ENCODE measurements around the gene GOT2. TPM values are rescaled to one million over a fixed set of nuclear protein-coding genes. Genes with fewer than 3 reads are reported as not detected.
A peak's percentile ranks its signal among the peaks of the same experiment; 100 is the strongest.

Gene GOT2
- total RNA-seq, 1 donor from 2014 or later, result 50.7 TPM

DNA sequence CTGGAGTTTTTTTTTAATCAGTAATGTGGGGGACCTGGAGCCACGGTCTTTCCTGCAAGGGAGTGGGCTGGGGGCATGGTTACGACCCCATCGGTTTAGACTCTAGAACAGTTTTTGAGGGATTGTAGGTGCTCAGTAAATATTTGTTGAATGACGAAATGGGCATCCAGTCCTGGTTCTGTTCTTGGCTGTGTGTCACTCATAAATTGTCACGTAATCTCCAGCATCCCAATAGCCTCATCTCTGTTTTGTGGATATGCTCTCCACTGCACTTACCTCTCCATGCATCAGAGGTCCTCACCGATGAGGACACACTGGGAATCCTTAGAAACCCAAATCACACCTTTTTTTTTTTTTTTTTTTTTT lies 49.0 kb downstream of the GOT2 start:
- TF ChIP-seq, protein P1, sequence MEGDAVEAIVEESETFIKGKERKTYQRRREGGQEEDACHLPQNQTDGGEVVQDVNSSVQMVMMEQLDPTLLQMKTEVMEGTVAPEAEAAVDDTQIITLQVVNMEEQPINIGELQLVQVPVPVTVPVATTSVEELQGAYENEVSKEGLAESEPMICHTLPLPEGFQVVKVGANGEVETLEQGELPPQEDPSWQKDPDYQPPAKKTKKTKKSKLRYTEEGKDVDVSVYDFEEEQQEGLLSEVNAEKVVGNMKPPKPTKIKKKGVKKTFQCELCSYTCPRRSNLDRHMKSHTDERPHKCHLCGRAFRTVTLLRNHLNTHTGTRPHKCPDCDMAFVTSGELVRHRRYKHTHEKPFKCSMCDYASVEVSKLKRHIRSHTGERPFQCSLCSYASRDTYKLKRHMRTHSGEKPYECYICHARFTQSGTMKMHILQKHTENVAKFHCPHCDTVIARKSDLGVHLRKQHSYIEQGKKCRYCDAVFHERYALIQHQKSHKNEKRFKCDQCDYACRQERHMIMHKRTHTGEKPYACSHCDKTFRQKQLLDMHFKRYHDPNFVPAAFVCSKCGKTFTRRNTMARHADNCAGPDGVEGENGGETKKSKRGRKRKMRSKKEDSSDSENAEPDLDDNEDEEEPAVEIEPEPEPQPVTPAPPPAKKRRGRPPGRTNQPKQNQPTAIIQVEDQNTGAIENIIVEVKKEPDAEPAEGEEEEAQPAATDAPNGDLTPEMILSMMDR (IDR thresholded peaks at IDR 0.05), result no peak
- Histone ChIP-seq H3K36me3 (no peaks in the 10 kb centered on the region), H3K4me1 (peaks cover 21% of the 10 kb centered on the region), H3K27ac (no peak overlapping the region), H3K9me3 (no peaks in the 10 kb centered on the region), H3K27me3 (ENCODE audit: low read depth) (no peaks in the 10 kb centered on the region), H3K4me3 (peak overlapping the region; percentile 88)
- DNase-seq (no peak), ATAC-seq (no peak)
- intact Hi-C loops (cut with DNase I), result no loop called here

DNA sequence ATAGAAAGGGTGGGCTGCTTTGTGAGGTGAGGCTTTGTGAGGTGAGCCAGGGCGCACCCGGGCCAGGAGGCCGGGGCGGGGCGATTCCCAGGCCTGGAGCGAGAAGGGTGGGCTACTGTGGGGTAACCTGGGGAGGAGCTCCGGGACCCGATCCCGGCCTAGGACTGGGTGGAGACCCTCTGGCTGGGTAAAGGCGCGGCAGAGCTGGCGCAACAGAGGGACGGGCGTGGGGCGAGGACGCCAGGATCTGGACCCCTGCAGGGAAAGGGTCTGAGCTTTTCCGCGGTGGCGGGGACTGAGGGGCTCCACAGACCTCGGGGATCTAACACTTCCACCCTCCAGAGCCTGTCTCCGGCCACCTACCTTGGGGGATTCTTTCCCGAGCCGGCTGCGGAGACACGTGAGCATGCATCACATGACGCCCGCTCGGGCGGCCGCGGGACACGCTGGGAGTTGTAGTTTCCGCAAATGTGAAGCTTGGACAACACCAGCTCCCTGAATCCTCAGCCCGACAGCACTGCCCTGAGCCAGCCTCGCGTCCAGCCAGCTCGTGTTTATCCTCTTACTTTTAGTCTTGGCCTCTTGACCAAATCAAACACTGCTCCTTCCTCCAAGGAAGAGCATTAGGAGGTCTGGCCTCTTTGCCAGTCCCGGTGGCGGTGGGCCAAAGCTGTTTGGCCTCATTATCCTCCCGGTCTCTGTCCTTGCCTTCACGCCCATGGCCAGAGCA lies 49.6 kb downstream of the GOT2 start, which contains the start of gene SLC38A7:
Gene SLC38A7, minus strand, starts transcription at position 417 of the 730 bp plus-strand sequence. CDS start 4,644 bp downstream, outside the sequence.
- H3K9me3 ChIP-seq, result no peaks in the 10 kb centered on the region
- H3K27me3 ChIP-seq (ENCODE audit: low read depth), result no peaks in the 10 kb centered on the region
- peak within 1 kb of the TSS; percentile 88 for H3K4me3 ChIP-seq
- peaks cover 21% of the 10 kb centered on the region for H3K4me1 ChIP-seq
- intact Hi-C loops (cut with DNase I), result no loop called here
- DNase-seq (peak; percentile 90), ATAC-seq (peak; percentile 92 to 97)
- peaks cover 3% of the 10 kb centered on the region for H3K36me3 ChIP-seq
- TF ChIP-seq, protein P1 (IDR thresholded peaks at IDR 0.05), result no peak
- peak within 1 kb of the TSS; percentile 72 for H3K27ac ChIP-seq

DNA sequence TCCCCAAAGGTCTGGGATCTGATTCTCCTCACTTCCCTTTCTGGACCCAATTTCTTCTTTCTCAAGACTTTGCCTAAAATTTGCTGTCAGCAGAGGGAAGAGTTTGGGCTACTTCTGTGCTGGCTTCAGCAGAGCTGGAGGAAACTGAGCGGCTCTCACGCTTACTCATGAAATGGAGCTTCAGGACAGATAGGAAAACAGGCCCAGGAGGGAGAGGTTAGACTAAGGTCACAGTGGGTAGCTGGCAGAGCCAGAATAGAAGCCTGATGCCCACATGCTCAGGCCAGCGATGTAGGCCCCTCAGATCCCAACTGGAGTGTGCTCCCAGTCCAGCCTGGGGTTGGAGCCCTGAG lies 50.1 kb downstream of the GOT2 start:
- Histone ChIP-seq H3K27ac (peak overlapping the region; percentile 72), H3K9me3 (no peaks in the 10 kb centered on the region), H3K27me3 (ENCODE audit: low read depth) (no peaks in the 10 kb centered on the region), H3K4me1 (peaks cover 21% of the 10 kb centered on the region), H3K4me3 (peak overlapping the region; percentile 88), H3K36me3 (peaks cover 8% of the 10 kb centered on the region)
- peak; percentile 33 to 49 for ATAC-seq
- DNase-seq, result no peak
- intact Hi-C loops (cut with DNase I), result no loop called here
- TF ChIP-seq, protein P1 (IDR thresholded peaks at IDR 0.05), result no peak

DNA sequence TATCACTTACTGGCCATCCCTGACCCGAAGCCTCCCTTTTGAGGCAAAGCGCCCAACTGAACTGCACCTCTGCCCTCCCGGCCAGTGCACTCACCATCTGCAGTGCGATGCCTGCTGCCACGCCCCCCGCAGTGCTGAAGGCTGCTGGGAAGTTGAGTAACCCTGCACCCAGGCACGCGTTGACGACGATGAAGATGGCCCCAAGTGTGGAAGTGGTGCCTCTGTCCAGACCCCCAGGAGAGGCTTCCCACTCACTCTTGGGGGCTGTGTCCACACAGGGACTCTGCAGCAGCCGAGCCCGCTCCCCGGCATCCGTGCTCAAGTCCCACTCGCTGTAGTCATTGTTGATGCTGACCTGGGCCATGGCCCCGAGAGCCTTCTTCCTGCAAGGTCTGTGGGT lies 54.4 kb downstream of the GOT2 start:
- TF ChIP-seq, protein P1 (IDR thresholded peaks at IDR 0.05), result no peak
- DNase-seq (no peak), ATAC-seq (no peak)
- no peak overlapping the region for H3K27ac ChIP-seq
- peaks cover 18% of the 10 kb centered on the region for H3K4me1 ChIP-seq
- no peak overlapping the region for H3K4me3 ChIP-seq
- intact Hi-C loops (cut with DNase I), result no loop called here
- H3K27me3 ChIP-seq (ENCODE audit: low read depth), result no peaks in the 10 kb centered on the region
- H3K36me3 ChIP-seq, result peaks cover 38% of the 10 kb centered on the region
- no peaks in the 10 kb centered on the region for H3K9me3 ChIP-seq

DNA sequence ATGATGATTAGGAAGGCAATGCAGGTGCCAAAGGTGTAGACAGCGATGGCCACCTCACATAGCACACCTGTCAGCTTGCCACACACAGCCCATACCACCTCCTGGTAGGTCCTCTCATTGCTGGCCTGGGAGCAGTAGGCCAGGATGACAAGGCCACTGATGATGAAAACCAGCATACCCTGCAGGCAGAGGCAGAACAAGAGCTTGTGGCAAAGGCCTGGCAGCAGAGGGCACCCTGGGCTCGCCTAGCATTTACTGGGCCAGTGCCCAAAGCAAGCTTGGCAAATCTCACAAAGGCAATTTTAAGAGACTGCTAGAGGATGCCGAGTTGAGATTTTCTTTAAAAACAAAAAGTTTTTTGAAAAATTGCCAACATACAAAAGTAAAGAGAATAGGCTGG lies 55.4 kb downstream of the GOT2 start:
- no peaks in the 10 kb centered on the region for H3K27me3 ChIP-seq (ENCODE audit: low read depth)
- DNase-seq (no peak), ATAC-seq (no peak)
- H3K9me3 ChIP-seq, result no peaks in the 10 kb centered on the region
- peaks cover 11% of the 10 kb centered on the region for H3K4me1 ChIP-seq
- no peak overlapping the region for H3K4me3 ChIP-seq
- no peak overlapping the region for H3K27ac ChIP-seq
- intact Hi-C loops (cut with DNase I), result no loop called here
- H3K36me3 ChIP-seq, result peaks cover 48% of the 10 kb centered on the region
- TF ChIP-seq, protein P1 (IDR thresholded peaks at IDR 0.05), result no peak
